H1 (cell line): ENCODE results near the gene TBX5. TPM values are rescaled to one million over a fixed set of nuclear protein-coding genes. Genes with fewer than 3 reads are reported as not detected.

Source experiments
- SP4 ChIP-seq: IDR thresholded peaks from 2 replicates; pipeline ENCODE4 v1.6.1; 2012; ENCODE audit warnings: low read length, inconsistent platforms
- polyA plus RNA-seq, 7 experiments: library from polyadenylated mRNA; depleted of rRNA in 3 of 7; stranded (reverse) in 5 of 7; unstranded in 2 of 7; fragments of >200 nt in 5 of 7; fragments of 200-250 nt in 2 of 7; gene quantifications; 1 replicate in 5 of 7; 2 replicates in 1 of 7; 4 replicates in 1 of 7; pipeline versions ENCODE4 v1.2.1 to v1.2.3, GENCODE V29; 2011 to 2013; ENCODE audit warnings: missing spikeins in 2 of 7, mixed read lengths in 2 of 7
- total RNA-seq: library from RNA; stranded (reverse); fragmentation: NEBNext Ultra II Directional; extraction: Animal tissue kit (Norgen Biotek cat#: 25700); gene quantifications from 2 replicates; pipeline ENCODE4 v1.2.1, GENCODE V29; 2021

TBX5 gene
- total and polyA plus RNA-seq, 2 of the 8 experiments (the other 6 are each of a cell fraction or from before 2014, with no cell fraction given): 0.05 TPM; not detected in 1

DNA sequence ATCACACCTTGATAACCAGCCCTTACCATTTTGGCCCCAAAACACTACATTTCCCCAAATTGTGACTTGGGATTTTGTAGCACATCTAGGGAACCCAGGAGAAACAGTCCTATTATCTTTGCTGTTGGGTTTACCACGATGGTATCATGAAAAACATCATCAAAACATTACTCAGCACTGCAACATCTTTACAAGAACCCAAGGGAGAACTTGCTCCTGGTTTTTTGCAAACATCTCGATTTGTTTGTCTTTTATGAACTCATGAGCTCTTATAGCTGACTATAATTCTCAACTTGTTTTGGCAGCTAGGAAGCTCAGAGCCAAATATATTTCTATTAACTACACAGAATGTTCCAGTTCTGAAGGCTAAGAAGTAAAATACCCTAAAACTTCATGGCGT is 65.7 kb downstream of the TBX5 start (continued):
- TF ChIP-seq SP4: no peak
